CD8-positive, alpha-beta memory T cell (primary cell): ENCODE measurements around the gene TNIK. TPM values are rescaled to one million over a fixed set of nuclear protein-coding genes. Genes with fewer than 3 reads are reported as not detected.

Experiments used
- CTCF ChIA-PET: fragments of 350-600 bp; sonication (Branson Sonifier 250); formaldehyde crosslinking; loops from one replicate; lab custom pipeline; 2021; ENCODE audit warnings: antibody characterized with exemption; lab: Charles Lee
- POLR2A ChIA-PET: fragments of 350-600 bp; sonication (Branson Sonifier 250); formaldehyde crosslinking; loops from one replicate; lab custom pipeline; 2021; ENCODE audit warnings: antibody characterized with exemption; lab: Charles Lee
- DNase-seq, 5 donors: peaks; one replicate each; pipeline versions ENCODE4 v3.0.0 to v3.0.0-alpha.2; 2020 to 2022; ENCODE audit warnings: mixed read lengths in 1 of 5
- H3K27ac ChIP-seq: one replicate; pipeline ENCODE4 v1.7.0; 2013; ENCODE audit warnings: low read depth, mild to moderate bottlenecking, low read length, moderate library complexity
- H3K27me3 ChIP-seq: 2 replicates; pipeline ENCODE4 v1.7.0; 2013; ENCODE audit warnings: low read length, mild to moderate bottlenecking; ENCODE audit not compliant: insufficient read depth, poor library complexity, severe bottlenecking
- H3K36me3 ChIP-seq: 2 replicates; pipeline ENCODE4 v1.7.0; 2013; ENCODE audit warnings: mild to moderate bottlenecking, low read length, moderate library complexity; ENCODE audit not compliant: insufficient read depth
- H3K4me1 ChIP-seq: 2 replicates; pipeline ENCODE4 v1.7.0; 2013; ENCODE audit warnings: mild to moderate bottlenecking, low read length, moderate library complexity; ENCODE audit not compliant: insufficient read depth
- H3K4me3 ChIP-seq: 2 replicates; pipeline ENCODE4 v1.7.0; 2013; ENCODE audit warnings: mild to moderate bottlenecking, low read length
- H3K9me3 ChIP-seq: 2 replicates; pipeline ENCODE4 v1.7.0; 2013; ENCODE audit warnings: mild to moderate bottlenecking, low read length
- H3K27ac Mint-ChIP-seq, 8 donors: one replicate each; pipeline ENCODE4 v1.8.0; 2020 to 2021; ENCODE audit warnings: mixed read lengths in 8 of 8, mild to moderate bottlenecking in 6 of 8, inconsistent platforms in 3 of 8, moderate library complexity in 3 of 8
- H3K27me3 Mint-ChIP-seq, 2 donors: one replicate each; pipeline ENCODE4 v1.8.0; 2020 to 2021; ENCODE audit warnings: mixed read lengths in 2 of 2, mild to moderate bottlenecking in 1 of 2, moderate library complexity in 1 of 2
- H3K36me3 Mint-ChIP-seq, 3 donors: one replicate each; pipeline ENCODE4 v1.8.0; 2020 to 2021; ENCODE audit warnings: mixed read lengths in 3 of 3, inconsistent platforms in 1 of 3, mild to moderate bottlenecking in 1 of 3
- H3K4me1 Mint-ChIP-seq, 3 donors: one replicate each; pipeline ENCODE4 v1.8.0; 2020 to 2021; ENCODE audit warnings: mixed read lengths in 3 of 3, inconsistent platforms in 1 of 3, mild to moderate bottlenecking in 1 of 3
- H3K4me3 Mint-ChIP-seq, 7 donors: one replicate each; pipeline ENCODE4 v1.8.0; 2020 to 2021; ENCODE audit warnings: mixed read lengths in 7 of 7, mild to moderate bottlenecking in 6 of 7, moderate library complexity in 4 of 7, inconsistent platforms in 2 of 7
- H3K9me3 Mint-ChIP-seq, 5 donors: one replicate each; pipeline ENCODE4 v1.8.0; 2020 to 2022; ENCODE audit warnings: mixed read lengths in 5 of 5, mild to moderate bottlenecking in 3 of 5, moderate library complexity in 2 of 5, inconsistent platforms in 1 of 5
- polyA plus RNA-seq: library from polyadenylated mRNA; unstranded; fragments of 300-500 nt; fragmentation: Illumina TruSeq; gene quantifications from one replicate; pipeline ENCODE4 v1.2.3, GENCODE V29; 2021
- total RNA-seq, 2 experiments: library from RNA; stranded (reverse); gene quantifications; one replicate each; pipeline ENCODE4 v1.2.3, GENCODE V29; 2021

TNIK gene
- total and polyA plus RNA-seq, 3 experiments from 2014 or later = 15.9 to 19.2 (median 17.7) TPM

DNA sequence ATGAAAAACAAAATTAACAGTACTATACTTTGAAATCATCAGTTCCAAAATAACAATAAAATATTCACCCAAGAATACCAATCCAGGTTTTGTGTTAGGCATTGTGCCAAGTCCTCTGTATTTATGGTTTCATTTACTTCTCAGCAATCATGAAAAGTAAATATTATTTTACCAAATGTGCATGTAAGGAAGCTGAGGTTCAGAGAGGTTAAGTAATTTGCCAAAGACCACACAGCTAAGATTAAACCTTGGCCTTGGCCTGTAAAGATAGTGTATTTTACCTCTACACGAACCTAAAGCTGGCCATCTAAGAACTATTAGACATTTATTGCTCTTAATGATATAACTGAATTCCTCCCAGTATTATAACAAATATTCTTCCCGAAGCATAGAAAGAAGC, 309.3 kb downstream of the TNIK start:
- Histone ChIP-seq H3K36me3 (peaks cover 29% of the 10 kb centered on the region), H3K4me3 (no peak overlapping the region), H3K27me3 (no peaks in the 10 kb centered on the region), H3K4me1 (no peaks in the 10 kb centered on the region), H3K27ac (no peak overlapping the region), H3K9me3 (no peaks in the 10 kb centered on the region)
- Mint-ChIP-seq H3K27ac (no peak overlapping the region), H3K4me1 (peaks cover 0 to 9% (median 0%) of the 10 kb centered on the region in 3 donors), H3K36me3 (peaks cover 12 to 89% (median 32%) of the 10 kb centered on the region in 3 donors), H3K4me3 (no peak overlapping the region), H3K27me3 (no peaks in the 10 kb centered on the region), H3K9me3 (no peaks in the 10 kb centered on the region)
- CTCF ChIA-PET = interaction anchor here (1.2 to 1.8 kb wide), 2 partner anchors 12 to 415 kb away, joined by 3 to 6 read pairs; no protein-coding TSS in a partner anchor
- no peak for DNase-seq
- POLR2A ChIA-PET = no interaction called here

DNA sequence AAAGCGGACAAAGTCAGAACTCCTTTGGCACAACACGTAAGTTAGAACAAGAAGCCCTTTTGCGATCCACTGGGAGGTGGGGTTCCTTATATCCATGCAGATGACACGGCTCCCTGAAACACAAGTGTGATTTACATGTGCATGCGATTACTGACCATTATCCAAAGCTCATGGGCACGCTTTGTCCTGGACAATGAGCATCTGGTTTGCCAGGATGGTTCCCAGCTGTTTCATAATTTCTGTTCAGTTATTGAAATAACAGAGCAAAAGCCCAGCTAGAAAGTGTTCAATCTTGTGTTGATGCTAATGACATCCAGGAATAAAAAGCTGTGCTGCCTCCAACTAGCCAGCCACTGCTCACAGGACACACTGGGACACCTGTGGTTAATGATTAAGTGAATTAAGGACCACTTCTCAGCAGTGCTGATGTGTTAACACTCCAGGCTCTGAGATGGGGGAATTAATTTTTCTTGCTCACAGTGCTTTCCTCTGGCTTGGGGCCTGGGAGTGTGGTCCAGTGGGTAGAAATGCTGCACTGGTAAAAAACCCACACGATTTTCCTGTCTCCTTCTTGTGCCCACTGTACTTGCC, 310.6 kb downstream of the TNIK start:
- Mint-ChIP-seq H3K4me1 (peaks cover 0 to 9% (median 0%) of the 10 kb centered on the region in 3 donors), H3K9me3 (no peaks in the 10 kb centered on the region), H3K36me3 (peaks cover 7 to 87% (median 28%) of the 10 kb centered on the region in 3 donors), H3K27ac (peak overlapping the region in 1 of 8 donors; percentile 51), H3K4me3 (no peak overlapping the region), H3K27me3 (no peaks in the 10 kb centered on the region)
- peaks cover 17% of the 10 kb centered on the region for H3K36me3 ChIP-seq
- H3K27ac ChIP-seq = no peak overlapping the region
- no peaks in the 10 kb centered on the region for H3K4me1 ChIP-seq
- no peaks in the 10 kb centered on the region for H3K9me3 ChIP-seq
- H3K4me3 ChIP-seq = no peak overlapping the region
- no peaks in the 10 kb centered on the region for H3K27me3 ChIP-seq
- ChIA-PET POLR2A (no interaction called here), CTCF (no interaction called here)
- DNase-seq = no peak

DNA sequence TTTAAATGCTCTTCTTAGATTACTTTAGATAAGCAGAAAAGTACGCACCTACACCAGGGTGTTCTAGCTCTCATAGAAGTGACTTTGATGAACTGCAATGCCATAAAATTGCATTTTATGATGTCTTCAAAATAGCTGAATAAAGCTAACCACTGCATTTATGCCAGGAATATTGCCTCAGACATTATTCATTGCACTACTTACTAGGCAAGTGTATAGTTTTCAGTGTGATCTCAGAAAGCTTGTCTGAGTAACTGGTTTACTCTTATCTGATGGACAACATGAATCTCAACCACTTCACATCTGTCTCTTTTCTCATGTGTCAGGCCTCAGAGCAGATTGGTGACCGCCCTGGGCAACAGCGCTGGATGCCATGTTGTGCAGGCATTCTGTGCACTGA, 314.4 kb downstream of the TNIK start:
- POLR2A ChIA-PET = no interaction called here
- no peaks in the 10 kb centered on the region for H3K9me3 ChIP-seq
- H3K27ac ChIP-seq = no peak overlapping the region
- H3K36me3 Mint-ChIP-seq = peaks cover 0 to 86% (median 36%) of the 10 kb centered on the region in 3 donors
- no peaks in the 10 kb centered on the region for H3K27me3 Mint-ChIP-seq
- H3K4me3 Mint-ChIP-seq = no peak overlapping the region
- H3K27ac Mint-ChIP-seq = peak overlapping the region in 2 of 8 donors; percentile 32 to 74
- H3K4me1 Mint-ChIP-seq = no peaks in the 10 kb centered on the region
- no peaks in the 10 kb centered on the region for H3K9me3 Mint-ChIP-seq
- H3K36me3 ChIP-seq = peaks cover 16% of the 10 kb centered on the region
- CTCF ChIA-PET = interaction anchor here (0.6 kb wide), 1 partner anchor 274 kb away, joined by 3 read pairs; no protein-coding TSS in a partner anchor
- no peak overlapping the region for H3K4me3 ChIP-seq
- H3K4me1 ChIP-seq = no peaks in the 10 kb centered on the region
- no peak for DNase-seq
- no peaks in the 10 kb centered on the region for H3K27me3 ChIP-seq

- no peaks in the 10 kb centered on the region for H3K9me3 ChIP-seq
- no peaks in the 10 kb centered on the region for H3K27me3 ChIP-seq
- Mint-ChIP-seq H3K4me3 (no peak overlapping the region), H3K36me3 (peaks cover 0 to 86% (median 39%) of the 10 kb centered on the region in 3 donors), H3K9me3 (no peaks in the 10 kb centered on the region), H3K27ac (no peak overlapping the region), H3K4me1 (no peaks in the 10 kb centered on the region), H3K27me3 (no peaks in the 10 kb centered on the region)
- DNase-seq = no peak
- ChIA-PET CTCF (no interaction called here), POLR2A (no interaction called here)
- H3K36me3 ChIP-seq = peaks cover 16% of the 10 kb centered on the region
- H3K27ac ChIP-seq = no peak overlapping the region
- H3K4me1 ChIP-seq = no peaks in the 10 kb centered on the region
- no peak overlapping the region for H3K4me3 ChIP-seq
These were observed 317.2 kb downstream of the TNIK start for GRCh38 chr3:171142985-171143384.

GRCh38 chr3:171140246-171140645, 320.0 kb downstream of the TNIK start:
- peak overlapping the region in 1 of 8 donors; percentile 8 for H3K27ac Mint-ChIP-seq
- no peaks in the 10 kb centered on the region for H3K27me3 Mint-ChIP-seq

GRCh38 chr3:171138027-171138426, 322.2 kb downstream of the TNIK start:
- no peak for DNase-seq
- Histone ChIP-seq H3K27ac (no peak overlapping the region), H3K4me1 (no peaks in the 10 kb centered on the region), H3K36me3 (peaks cover 34% of the 10 kb centered on the region), H3K27me3 (no peaks in the 10 kb centered on the region), H3K4me3 (no peak overlapping the region), H3K9me3 (no peaks in the 10 kb centered on the region)
- Mint-ChIP-seq H3K4me3 (no peak overlapping the region), H3K27me3 (no peaks in the 10 kb centered on the region), H3K9me3 (no peaks in the 10 kb centered on the region), H3K27ac (peak overlapping the region in 1 of 8 donors; percentile 9), H3K4me1 (peaks cover 0 to 10% (median 1%) of the 10 kb centered on the region in 3 donors), H3K36me3 (peaks cover 11 to 90% (median 49%) of the 10 kb centered on the region in 3 donors)
- ChIA-PET POLR2A (no interaction called here), CTCF (no interaction called here)

More at GRCh38 chr3:171140246-171140645, 320.0 kb downstream of the TNIK start:
- H3K4me3 ChIP-seq = no peak overlapping the region
- DNase-seq = no peak
- Mint-ChIP-seq H3K4me3 (no peak overlapping the region), H3K36me3 (peaks cover 11 to 90% (median 54%) of the 10 kb centered on the region in 3 donors), H3K4me1 (no peaks in the 10 kb centered on the region), H3K9me3 (no peaks in the 10 kb centered on the region)
- peaks cover 31% of the 10 kb centered on the region for H3K36me3 ChIP-seq
- H3K27me3 ChIP-seq = no peaks in the 10 kb centered on the region
- no peaks in the 10 kb centered on the region for H3K9me3 ChIP-seq
- CTCF ChIA-PET = interaction anchor here (0.7 kb wide), 1 partner anchor 13 kb away, joined by 3 read pairs; no protein-coding TSS in a partner anchor
- POLR2A ChIA-PET = no interaction called here
- no peak overlapping the region for H3K27ac ChIP-seq
- H3K4me1 ChIP-seq = no peaks in the 10 kb centered on the region

DNA sequence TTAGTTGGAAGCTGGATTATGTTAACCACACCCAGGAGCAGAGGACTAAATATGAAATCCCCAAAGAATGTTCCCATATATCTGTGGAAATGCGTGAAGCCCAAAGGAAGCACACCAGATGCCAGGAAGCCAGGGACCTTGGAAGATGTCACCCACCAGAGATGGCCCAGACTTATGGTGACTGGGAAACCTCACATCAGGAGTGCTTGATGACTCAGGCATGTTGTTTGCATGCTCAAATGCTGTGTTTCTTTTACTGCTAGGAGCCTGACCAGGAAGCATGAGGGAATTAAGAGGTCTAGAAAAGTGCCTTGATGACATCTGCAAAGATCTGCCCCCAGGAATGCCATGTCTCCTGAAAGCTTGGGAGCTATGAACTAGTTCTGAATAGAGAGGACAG, 324.7 kb downstream of the TNIK start:
- Mint-ChIP-seq H3K9me3 (no peaks in the 10 kb centered on the region), H3K4me3 (no peak overlapping the region), H3K27ac (peak overlapping the region in 3 of 8 donors; percentile 13 to 60 (median 42)), H3K36me3 (peaks cover 11 to 82% (median 37%) of the 10 kb centered on the region in 3 donors), H3K27me3 (no peaks in the 10 kb centered on the region), H3K4me1 (peaks cover 0 to 13% (median 1%) of the 10 kb centered on the region in 3 donors)
- Histone ChIP-seq H3K36me3 (peaks cover 29% of the 10 kb centered on the region), H3K4me1 (no peaks in the 10 kb centered on the region), H3K9me3 (no peaks in the 10 kb centered on the region), H3K27me3 (no peaks in the 10 kb centered on the region), H3K4me3 (no peak overlapping the region), H3K27ac (no peak overlapping the region)
- DNase-seq = no peak
- ChIA-PET POLR2A (no interaction called here), CTCF (interaction anchor here (1.0 kb wide), 1 partner anchor 22 kb away, joined by 3 read pairs; no protein-coding TSS in a partner anchor)

DNA sequence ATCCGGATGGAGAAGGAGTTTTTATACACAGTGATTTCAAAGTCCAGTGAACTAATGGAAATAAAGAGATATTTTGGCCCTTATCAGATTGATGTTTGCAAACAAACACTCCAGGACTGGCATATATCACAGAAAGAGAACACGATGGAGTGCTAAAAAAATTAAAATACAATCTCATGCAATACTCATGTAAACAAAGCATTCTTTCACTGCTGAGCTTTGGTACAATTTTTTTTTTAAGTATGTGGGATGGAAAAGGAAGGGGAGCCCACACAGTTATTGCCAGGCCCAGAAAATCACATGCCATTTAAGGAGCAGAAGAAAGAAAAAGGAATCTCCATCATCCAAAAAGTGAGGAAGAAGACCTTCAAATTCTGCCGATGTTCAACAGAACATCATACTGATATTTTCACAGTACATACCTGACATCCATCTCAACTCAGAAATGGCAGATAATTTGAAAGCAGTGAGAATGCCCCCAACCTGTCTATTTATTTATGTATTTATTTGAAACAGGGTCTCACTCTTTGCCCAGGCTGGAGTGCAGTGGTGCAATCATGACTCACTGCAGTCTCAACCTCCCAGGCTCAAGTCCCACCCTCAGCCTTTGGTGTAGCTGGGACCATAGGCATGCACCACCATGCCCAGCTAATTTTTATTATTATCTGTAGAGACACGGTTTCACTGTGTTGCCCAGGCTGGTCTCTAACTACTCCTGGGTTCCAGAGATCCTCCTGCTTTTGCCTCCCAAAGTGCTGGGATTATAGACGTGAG, 326.2 kb downstream of the TNIK start:
- no peaks in the 10 kb centered on the region for H3K27me3 Mint-ChIP-seq
- H3K36me3 ChIP-seq = peaks cover 31% of the 10 kb centered on the region
- H3K27me3 ChIP-seq = no peaks in the 10 kb centered on the region
- peaks cover 0 to 15% (median 1%) of the 10 kb centered on the region in 3 donors for H3K4me1 Mint-ChIP-seq
- DNase-seq = no peak
- no peak overlapping the region for H3K4me3 ChIP-seq
- no peak overlapping the region for H3K27ac ChIP-seq
- H3K9me3 Mint-ChIP-seq = no peaks in the 10 kb centered on the region
- no peaks in the 10 kb centered on the region for H3K9me3 ChIP-seq
- H3K4me1 ChIP-seq = no peaks in the 10 kb centered on the region
- ChIA-PET CTCF (no interaction called here), POLR2A (interaction anchor here (0.5 kb wide), 1 partner anchor 325 kb away, joined by 5 read pairs; no protein-coding TSS in a partner anchor)
- peak overlapping the region in 4 of 8 donors; percentile 7 to 56 (median 47) for H3K27ac Mint-ChIP-seq
- peaks cover 11 to 83% (median 43%) of the 10 kb centered on the region in 3 donors for H3K36me3 Mint-ChIP-seq
- H3K4me3 Mint-ChIP-seq = no peak overlapping the region
